ENCODE results near the gene IKBIP.
"Not testable (repeated sequence)": the region's sequence is repeated elsewhere in the genome, so short reads cannot be mapped to it uniquely, and the experiment has no call there.

IKBIP gene

GRCh38 chr12:98576795-98577194 lies 67.8 kb downstream of the IKBIP start:
- DNase-seq (ENCODE audit: low spot score) = not testable (repeated sequence)

- no peak for DNase-seq (ENCODE audit: low spot score)
Measured at GRCh38 chr12:98575013-98575412, 69.6 kb downstream of the IKBIP start.

All from COLO829 (cell line).